NOMO-1 treated with dmso at 0.1 percent for 144 hours (cell line): ENCODE data around the gene S1PR2.
A peak's percentile ranks its signal among the peaks of the same experiment; 100 is the strongest.

ENCODE experiments used
- DNase-seq: peaks from one replicate; lab custom pipeline; 2025; ENCODE audit not compliant: unreplicated experiment; lab: John Stamatoyannopoulos, UW

The S1PR2 gene

GRCh38 chr19:10230861-10231611, at the start of gene S1PR2:
Gene S1PR2, minus strand, starts transcription at chr19:10231331. Its CDS starts 6,426 bp downstream, at chr19:10224905.
- peak; percentile 38 for DNase-seq

- DNase-seq: no peak
These were observed 48.8 kb upstream of the S1PR2 start for GRCh38 chr19:10279737-10280442.

- DNase-seq: no peak
These were observed 47.8 kb upstream of the S1PR2 start for GRCh38 chr19:10278935-10279334.

GRCh38 chr19:10277795-10278589, 46.9 kb upstream of the S1PR2 start:
- no peak for DNase-seq

GRCh38 chr19:10274589-10274988, 43.5 kb upstream of the S1PR2 start:
- no peak for DNase-seq

GRCh38 chr19:10271543-10272086, 40.5 kb upstream of the S1PR2 start:
- DNase-seq: no peak

GRCh38 chr19:10270616-10271394, 39.7 kb upstream of the S1PR2 start, which contains the start of gene ICAM1:
Gene ICAM1, plus strand, starts transcription at chr19:10271120. Its CDS starts 40 bp downstream, at chr19:10271160.
- peak; percentile 31 for DNase-seq

GRCh38 chr19:10270180-10270615, 39.1 kb upstream of the S1PR2 start:
- peak; percentile 60 for DNase-seq

- peak; percentile 36 for DNase-seq
These were observed 38.4 kb upstream of the S1PR2 start for GRCh38 chr19:10269333-10270179.

- DNase-seq: no peak
These were observed 36.9 kb upstream of the S1PR2 start for GRCh38 chr19:10268071-10268470.

- no peak for DNase-seq
These were observed 35.6 kb upstream of the S1PR2 start for GRCh38 chr19:10266706-10267105.

GRCh38 chr19:10262771-10263170, 31.6 kb upstream of the S1PR2 start:
- DNase-seq: no peak

GRCh38 chr19:10260141-10260584, 29.0 kb upstream of the S1PR2 start:
- no peak for DNase-seq

- DNase-seq: peak; percentile 62
These were observed 28.2 kb upstream of the S1PR2 start for GRCh38 chr19:10259162-10259905.

- no peak for DNase-seq
These were observed 27.1 kb upstream of the S1PR2 start for GRCh38 chr19:10258080-10258710.

- no peak for DNase-seq
These were observed 26.0 kb upstream of the S1PR2 start for GRCh38 chr19:10256970-10257615.

- DNase-seq: no peak
These were observed 25.4 kb upstream of the S1PR2 start for GRCh38 chr19:10256551-10256950.

- no peak for DNase-seq
These were observed 24.2 kb upstream of the S1PR2 start for GRCh38 chr19:10255358-10255757.
